HepG2 (cell line): ENCODE measurements around the gene RGS19. TPM values are rescaled to one million over a fixed set of nuclear protein-coding genes. Genes with fewer than 3 reads are reported as not detected.

Experiments used
- FIP1L1 ChIP-seq: fragments of 200-400 bp; formaldehyde crosslinking; IDR thresholded peaks from 2 replicates; pipeline ENCODE4 v1.6.1; 2018; ENCODE audit warnings: low read depth, mild to moderate bottlenecking, low read length, moderate library complexity, borderline replicate concordance; ENCODE audit not compliant: insufficient read depth
- FOXJ3 ChIP-seq: sonication (generic); formaldehyde crosslinking; IDR thresholded peaks from 2 replicates; pipeline ENCODE4 v1.4.0; 2020; ENCODE audit warnings: missing genetic modification reagents, mild to moderate bottlenecking, borderline replicate concordance
- FOXO1 ChIP-seq: sonication (generic); formaldehyde crosslinking; IDR thresholded peaks from 2 replicates; pipeline ENCODE4 v1.4.0; 2020; ENCODE audit warnings: missing genetic modification reagents
- GATAD2A ChIP-seq: IDR thresholded peaks from 2 replicates; pipeline ENCODE4 v1.6.1; 2016
- HDAC2 ChIP-seq: sonication (generic); formaldehyde crosslinking; IDR thresholded peaks from 2 replicates; pipeline ENCODE4 v1.4.0; 2020; ENCODE audit warnings: missing genetic modification reagents
- ISL2 ChIP-seq: sonication (generic); formaldehyde crosslinking; IDR thresholded peaks from 2 replicates; pipeline ENCODE4 v1.5.0; 2020; ENCODE audit warnings: missing genetic modification reagents
- MBD4 ChIP-seq: IDR thresholded peaks from 2 replicates; pipeline ENCODE4 v1.6.1; 2012; ENCODE audit warnings: low read length, inconsistent platforms, borderline replicate concordance
- MED13 ChIP-seq: sonication (generic); formaldehyde crosslinking; IDR thresholded peaks from 2 replicates; pipeline ENCODE4 v1.5.0; 2020; ENCODE audit warnings: missing genetic modification reagents
- MIER2 ChIP-seq: IDR thresholded peaks from 2 replicates; pipeline ENCODE4 v1.6.1; 2016; ENCODE audit warnings: missing biosample characterization, missing genetic modification reagents
- MTA1 ChIP-seq: sonication (generic); formaldehyde crosslinking; IDR thresholded peaks from 2 replicates; pipeline ENCODE4 v1.4.0; 2020; ENCODE audit warnings: missing genetic modification reagents, mild to moderate bottlenecking, borderline replicate concordance
- NFKBIZ ChIP-seq: IDR thresholded peaks from 2 replicates; pipeline ENCODE4 v1.6.1; 2018; ENCODE audit warnings: missing genetic modification reagents, missing compliant biosample characterization
- NFRKB ChIP-seq: fragments of 450-650 bp; IDR thresholded peaks from 2 replicates; pipeline ENCODE4 v1.6.1; 2017
- NONO ChIP-seq, 2 experiments: fragments of 450-650 bp in 1 of 2; sonication (generic) in 1 of 2; formaldehyde crosslinking in 1 of 2; IDR thresholded peaks in 1 of 2; conservative IDR thresholded peaks in 1 of 2; 2 replicates each; pipeline versions ENCODE4 v1.6.1 to v1.8.0; 2017 to 2022; ENCODE audit warnings: mild to moderate bottlenecking in 1 of 2, missing genetic modification reagents in 1 of 2, moderate library complexity in 1 of 2
- NR2C2 ChIP-seq: sonication (generic); formaldehyde crosslinking; IDR thresholded peaks from 2 replicates; pipeline ENCODE4 v1.4.0; 2020; ENCODE audit warnings: missing genetic modification reagents, mild to moderate bottlenecking, moderate library complexity, borderline replicate concordance
- NR2F2 ChIP-seq: IDR thresholded peaks from 2 replicates; pipeline ENCODE4 v1.6.1; 2012; ENCODE audit warnings: low read depth, inconsistent platforms, borderline replicate concordance
- SYNCRIP ChIP-seq: fragments of 200-400 bp; formaldehyde crosslinking; IDR thresholded peaks from 2 replicates; pipeline ENCODE4 v1.6.1; 2018; ENCODE audit warnings: mild to moderate bottlenecking, low read depth, low read length; ENCODE audit not compliant: insufficient read depth
- TEAD3 ChIP-seq: optimal IDR thresholded peaks from 2 replicates; pipeline ENCODE3; 2016; ENCODE audit warnings: borderline replicate concordance
- THAP11 ChIP-seq: IDR thresholded peaks from 2 replicates; pipeline ENCODE4 v1.6.1; 2016; ENCODE audit warnings: missing biosample characterization, missing genetic modification reagents
- U2AF1 ChIP-seq: fragments of 200-400 bp; formaldehyde crosslinking; optimal IDR thresholded peaks from 2 replicates; pipeline ENCODE3; 2017; ENCODE audit warnings: mild to moderate bottlenecking, low read depth, low read length
- ZNF292 ChIP-seq: sonication (generic); formaldehyde crosslinking; IDR thresholded peaks from 2 replicates; pipeline ENCODE4 v1.8.1; 2022; ENCODE audit warnings: mild to moderate bottlenecking, low read depth, missing genetic modification reagents, borderline replicate concordance
- ZNF670 ChIP-seq: sonication (generic); formaldehyde crosslinking; IDR thresholded peaks from 2 replicates; pipeline ENCODE4 v1.8.0; 2022; ENCODE audit warnings: mild to moderate bottlenecking, missing genetic modification reagents, borderline replicate concordance
- ZNF788 ChIP-seq: sonication (generic); formaldehyde crosslinking; IDR thresholded peaks from 2 replicates; pipeline ENCODE4 v1.5.0; 2020; ENCODE audit warnings: mild to moderate bottlenecking, missing genetic modification reagents, borderline replicate concordance
- ZNF792 ChIP-seq: IDR thresholded peaks from 2 replicates; pipeline ENCODE4 v1.6.1; 2016
- polyA plus RNA-seq, 8 experiments: library from polyadenylated mRNA; depleted of rRNA in 3 of 8; stranded (reverse) in 7 of 8; unstranded in 1 of 8; fragments of >200 nt; fragmentation: Illumina TruSeq in 4 of 8; extraction: Trizol in 4 of 8; gene quantifications; 2 replicates each; pipeline versions ENCODE4 v1.2.1 to v1.2.3, GENCODE V29; 2011 to 2016; ENCODE audit warnings: low read depth in 4 of 8, missing spikeins in 1 of 8, mixed read lengths in 1 of 8; ENCODE audit not compliant: insufficient read depth in 1 of 8
- total RNA-seq, 5 experiments: library from RNA; depleted of rRNA; stranded (reverse); fragments of >200 nt; fragmentation: Illumina TruSeq; extraction: Trizol; gene quantifications; 2 replicates each; pipeline ENCODE4 v1.2.3, GENCODE V29; 2016; ENCODE audit warnings: low read depth in 1 of 5
- TF ChIP-seq, protein P1 (sequence below): sonication (generic); formaldehyde crosslinking; IDR thresholded peaks from 2 replicates; pipeline ENCODE4 v1.8.0; 2022; ENCODE audit warnings: missing genetic modification reagents, mild to moderate bottlenecking, moderate library complexity, borderline replicate concordance
- TF ChIP-seq, protein P2 (sequence below): sonication (generic); formaldehyde crosslinking; IDR thresholded peaks from 2 replicates; pipeline ENCODE4 v1.4.0; 2020; ENCODE audit warnings: missing genetic modification reagents

The RGS19 gene
- total and polyA plus RNA-seq, 2 of the 13 experiments (the other 11 are each of a cell fraction or from before 2014, with no cell fraction given) = 10.7 to 11.9 TPM

DNA sequence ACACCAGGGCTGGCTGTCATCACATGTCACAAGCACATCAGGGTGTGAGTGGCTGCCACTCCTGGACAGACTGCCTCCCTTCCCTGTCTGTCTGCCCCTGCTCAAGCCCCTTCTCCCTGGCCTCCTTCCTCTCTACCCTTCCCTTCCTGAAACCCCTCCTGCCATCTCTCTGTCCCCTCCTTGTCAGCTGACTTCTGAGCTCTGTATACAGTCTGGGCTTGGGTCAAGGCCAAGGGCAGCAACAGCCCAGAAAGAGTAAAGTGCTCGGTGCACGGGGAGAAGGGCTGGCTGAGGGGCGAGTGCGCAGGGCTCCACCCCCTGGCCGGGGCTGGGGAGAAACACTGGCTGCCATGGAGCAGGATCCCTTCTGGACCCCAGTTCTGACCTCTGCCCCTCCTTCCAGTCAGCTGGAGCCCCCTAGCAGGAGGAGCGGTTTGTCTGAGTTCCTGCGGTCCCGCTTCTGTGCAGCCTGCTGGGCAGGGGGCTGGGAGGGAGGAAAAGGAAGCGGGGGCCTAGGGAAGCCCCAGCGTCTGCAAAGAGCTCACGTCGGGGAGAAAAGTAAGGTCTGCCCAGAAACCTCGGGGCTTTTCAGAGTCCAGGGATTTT lies 2.9 kb upstream of the RGS19 start (continued):
- TF ChIP-seq HDAC2 (CRISPR knock-in tag) (0 out of 2 replicates have a peak, but pooled peaks have one; percentile 39), FOXO1 (CRISPR knock-in tag) (peak; percentile 17; the same call in 1 of the 2 replicates), ZNF292 (CRISPR knock-in tag) (peak; percentile 49; the same call in 1 of the 2 replicates), NR2F2 (0 out of 2 replicates have a peak, but pooled peaks have one; percentile 53), ZNF670 (CRISPR knock-in tag) (no peak), MTA1 (peak; percentile 51; the same call in 1 of the 2 replicates), ZNF792 (0 out of 2 replicates have a peak, but pooled peaks have one; percentile 49), NONO (IDR thresholded peaks at IDR 0.05) (no peak), NONO (CRISPR knock-in tag; conservative IDR thresholded peaks at IDR 0.05) (peak; percentile 51; the same call in 1 of the 2 replicates), NFKBIZ (0 out of 2 replicates have a peak, but pooled peaks have one; percentile 31), ISL2 (CRISPR knock-in tag) (no peak), MIER2 (CRISPR knock-in tag) (0 out of 2 replicates have a peak, but pooled peaks have one; percentile 32), MED13 (peak; percentile 40; the same call in 1 of the 2 replicates), U2AF1 (peak; percentile 15), GATAD2A (peak; percentile 57; the same call in 1 of the 2 replicates), THAP11 (CRISPR knock-in tag) (peak; percentile 52; the same call in 1 of the 2 replicates), FIP1L1 (no peak), ZNF788 (CRISPR knock-in tag) (0 out of 2 replicates have a peak, but pooled peaks have one; percentile 14), NR2C2 (CRISPR knock-in tag) (peak; percentile 39; the same call in 1 of the 2 replicates), NFRKB (no peak), FOXJ3 (CRISPR knock-in tag) (0 out of 2 replicates have a peak, but pooled peaks have one; percentile 30), TEAD3 (CRISPR knock-in tag) (peak; percentile 30), MBD4 (no peak), SYNCRIP (no peak)
- TF ChIP-seq, protein P1, sequence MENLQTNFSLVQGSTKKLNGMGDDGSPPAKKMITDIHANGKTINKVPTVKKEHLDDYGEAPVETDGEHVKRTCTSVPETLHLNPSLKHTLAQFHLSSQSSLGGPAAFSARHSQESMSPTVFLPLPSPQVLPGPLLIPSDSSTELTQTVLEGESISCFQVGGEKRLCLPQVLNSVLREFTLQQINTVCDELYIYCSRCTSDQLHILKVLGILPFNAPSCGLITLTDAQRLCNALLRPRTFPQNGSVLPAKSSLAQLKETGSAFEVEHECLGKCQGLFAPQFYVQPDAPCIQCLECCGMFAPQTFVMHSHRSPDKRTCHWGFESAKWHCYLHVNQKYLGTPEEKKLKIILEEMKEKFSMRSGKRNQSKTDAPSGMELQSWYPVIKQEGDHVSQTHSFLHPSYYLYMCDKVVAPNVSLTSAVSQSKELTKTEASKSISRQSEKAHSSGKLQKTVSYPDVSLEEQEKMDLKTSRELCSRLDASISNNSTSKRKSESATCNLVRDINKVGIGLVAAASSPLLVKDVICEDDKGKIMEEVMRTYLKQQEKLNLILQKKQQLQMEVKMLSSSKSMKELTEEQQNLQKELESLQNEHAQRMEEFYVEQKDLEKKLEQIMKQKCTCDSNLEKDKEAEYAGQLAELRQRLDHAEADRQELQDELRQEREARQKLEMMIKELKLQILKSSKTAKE (CRISPR knock-in tag) = peak; percentile 93
- TF ChIP-seq, protein P2, sequence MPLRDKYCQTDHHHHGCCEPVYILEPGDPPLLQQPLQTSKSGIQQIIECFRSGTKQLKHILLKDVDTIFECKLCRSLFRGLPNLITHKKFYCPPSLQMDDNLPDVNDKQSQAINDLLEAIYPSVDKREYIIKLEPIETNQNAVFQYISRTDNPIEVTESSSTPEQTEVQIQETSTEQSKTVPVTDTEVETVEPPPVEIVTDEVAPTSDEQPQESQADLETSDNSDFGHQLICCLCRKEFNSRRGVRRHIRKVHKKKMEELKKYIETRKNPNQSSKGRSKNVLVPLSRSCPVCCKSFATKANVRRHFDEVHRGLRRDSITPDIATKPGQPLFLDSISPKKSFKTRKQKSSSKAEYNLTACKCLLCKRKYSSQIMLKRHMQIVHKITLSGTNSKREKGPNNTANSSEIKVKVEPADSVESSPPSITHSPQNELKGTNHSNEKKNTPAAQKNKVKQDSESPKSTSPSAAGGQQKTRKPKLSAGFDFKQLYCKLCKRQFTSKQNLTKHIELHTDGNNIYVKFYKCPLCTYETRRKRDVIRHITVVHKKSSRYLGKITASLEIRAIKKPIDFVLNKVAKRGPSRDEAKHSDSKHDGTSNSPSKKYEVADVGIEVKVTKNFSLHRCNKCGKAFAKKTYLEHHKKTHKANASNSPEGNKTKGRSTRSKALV = peak; percentile 53; the same call in 1 of the 2 replicates
